K562 (cell line): ENCODE data around the gene FCER2. TPM values are rescaled to one million over a fixed set of nuclear protein-coding genes. Genes with fewer than 3 reads are reported as not detected.
A peak's percentile ranks its signal among the peaks of the same experiment; 100 is the strongest.

Source experiments
- ARID3A ChIP-seq: IDR thresholded peaks from 2 replicates; pipeline ENCODE4 v1.6.1; 2012; ENCODE audit warnings: low read depth, low read length, improper control_type of control experiment, borderline replicate concordance
- CC2D1A ChIP-seq: fragments of 450-650 bp; IDR thresholded peaks from 2 replicates; pipeline ENCODE4 v1.6.1; 2017; ENCODE audit warnings: mild to moderate bottlenecking
- CREB3L1 ChIP-seq: fragments of 450-650 bp; IDR thresholded peaks from 2 replicates; pipeline ENCODE4 v1.6.1; 2014; ENCODE audit warnings: low read depth, mild to moderate bottlenecking, moderate library complexity, borderline replicate concordance
- FIP1L1 ChIP-seq: fragments of 200-400 bp; formaldehyde crosslinking; IDR thresholded peaks from 2 replicates; pipeline ENCODE4 v1.6.1; 2018; ENCODE audit warnings: mild to moderate bottlenecking, low read depth, low read length; ENCODE audit not compliant: poor library complexity, severe bottlenecking
- HDAC1 ChIP-seq, 2 experiments: fragments of 450-650 bp; IDR thresholded peaks; 2 replicates each; pipeline ENCODE4 v1.6.1; 2016 to 2017; ENCODE audit warnings: inconsistent platforms in 1 of 2, mild to moderate bottlenecking in 1 of 2, moderate library complexity in 1 of 2
- KLF6 ChIP-seq: fragments of 250-450 bp; sonication (Bioruptor Pico); IDR thresholded peaks from 2 replicates; pipeline ENCODE4 v1.4.0; 2020; ENCODE audit warnings: mild to moderate bottlenecking, moderate library complexity, borderline replicate concordance
- MITF ChIP-seq: IDR thresholded peaks from 2 replicates; pipeline ENCODE4 v1.6.1; 2014; ENCODE audit warnings: antibody characterized with exemption
- NR4A1 ChIP-seq, 2 experiments: fragments of 250-450 bp in 1 of 2; fragments of 450-650 bp in 1 of 2; sonication (Bioruptor Pico) in 1 of 2; IDR thresholded peaks; 2 replicates each; pipeline versions ENCODE4 v1.4.0 to v1.6.1; 2016 to 2020; ENCODE audit warnings: mild to moderate bottlenecking in 2 of 2, missing compliant biosample characterization in 1 of 2, missing genetic modification characterization in 1 of 2, moderate library complexity in 1 of 2
- PRPF4 ChIP-seq: fragments of 200-400 bp; formaldehyde crosslinking; IDR thresholded peaks from one replicate; pipeline ENCODE4 v1.6.1; 2017; ENCODE audit warnings: low read length, low read depth, mild to moderate bottlenecking; ENCODE audit not compliant: insufficient read depth, poor library complexity, severe bottlenecking
- RBM25 ChIP-seq: fragments of 200-400 bp; formaldehyde crosslinking; IDR thresholded peaks from 2 replicates; pipeline ENCODE4 v1.6.1; 2018; ENCODE audit warnings: low read length, low read depth, moderate library complexity; ENCODE audit not compliant: severe bottlenecking
- SMC3 ChIP-seq: conservative IDR thresholded peaks from 2 replicates; pipeline ENCODE4 v1.6.1; 2011; ENCODE audit warnings: low read depth, low read length, improper control_type of control experiment; ENCODE audit not compliant: insufficient read depth
- UBTF ChIP-seq, 2 experiments: IDR thresholded peaks; 2 replicates each; pipeline ENCODE4 v1.6.1; 2012; ENCODE audit warnings: improper control_type of control experiment in 2 of 2, low read depth in 2 of 2, low read length in 2 of 2, borderline replicate concordance in 1 of 2
- ZBTB7A ChIP-seq: IDR thresholded peaks from 2 replicates; pipeline ENCODE4 v1.6.1; 2011; ENCODE audit warnings: low read depth, mild to moderate bottlenecking, low read length, moderate library complexity, borderline replicate concordance; ENCODE audit not compliant: control insufficient read depth
- ZFP36 ChIP-seq: fragments of 150-350 bp; IDR thresholded peaks from 2 replicates; pipeline ENCODE4 v1.6.1; 2018; ENCODE audit warnings: low read length, low read depth; ENCODE audit not compliant: partially characterized antibody
- ZNF253 ChIP-seq: fragments of 250-450 bp; sonication (Bioruptor Pico); conservative IDR thresholded peaks from 2 replicates; pipeline ENCODE4 v1.6.1; 2021; ENCODE audit warnings: mild to moderate bottlenecking
- ZNF655 ChIP-seq: fragments of 250-450 bp; sonication (Bioruptor Pico); IDR thresholded peaks from 2 replicates; pipeline ENCODE4 v1.5.0; 2021
- ZNF79 ChIP-seq: fragments of 250-450 bp; sonication (Bioruptor Pico); IDR thresholded peaks from 2 replicates; pipeline ENCODE4 v1.4.0; 2020; ENCODE audit warnings: low read depth, mild to moderate bottlenecking, moderate library complexity
- polyA plus RNA-seq, 8 experiments: library from polyadenylated mRNA; depleted of rRNA in 4 of 8; stranded (reverse) in 5 of 8; unstranded in 3 of 8; fragments of >200 nt; fragmentation: Nextera tagmentation in 2 of 8; fragmentation: Illumina TruSeq in 1 of 8; extraction: Ambion mirVana in 2 of 8; extraction: Trizol in 1 of 8; gene quantifications; 2 replicates each; pipeline versions ENCODE4 v1.2.1 to v1.2.3, GENCODE V29; 2011 to 2014; ENCODE audit warnings: inconsistent platforms in 1 of 8, missing spikeins in 1 of 8
- total RNA-seq, 7 experiments: library from RNA; depleted of rRNA in 6 of 7; stranded (reverse); fragments of >200 nt in 6 of 7; fragmentation: Illumina TruSeq in 2 of 7; extraction: Trizol in 2 of 7; gene quantifications; 2 replicates each; pipeline versions ENCODE4 v1.2.1 to v1.2.3, GENCODE V29; 2011 to 2021; ENCODE audit warnings: low replicate concordance in 1 of 7

The FCER2 gene
- total and polyA plus RNA-seq, 9 of the 15 experiments (the other 6 are each of a cell fraction or from before 2014, with no cell fraction given) = 0.11 TPM; not detected in 8

- TF ChIP-seq NR4A1 (CRISPR knock-in tag; IDR thresholded peaks at IDR 0.05) = 0 out of 2 replicates have a peak, but pooled peaks have one; percentile 58
- TF ChIP-seq NR4A1 (tag; IDR thresholded peaks at IDR 0.05) = no peak
- TF ChIP-seq ZBTB7A = peak; percentile 98
- TF ChIP-seq ZNF253 (CRISPR knock-in tag) = no peak
- no peak for TF ChIP-seq ARID3A
- peak in 1 of 2 experiments; percentile 11; a peak in 1 of 4 replicates for TF ChIP-seq HDAC1 (IDR thresholded peaks at IDR 0.05)
- no peak for TF ChIP-seq MITF
- no peak for TF ChIP-seq ZNF79
- TF ChIP-seq PRPF4 = no peak
- peak; percentile 91 for TF ChIP-seq CREB3L1
- TF ChIP-seq CC2D1A = no peak
- no peak for TF ChIP-seq KLF6 (CRISPR knock-in tag)
- TF ChIP-seq RBM25 = peak; percentile 60
- no peak for TF ChIP-seq ZNF655 (CRISPR knock-in tag)
- peak; percentile 90 for TF ChIP-seq FIP1L1
- peak; percentile 89 for TF ChIP-seq SMC3
- TF ChIP-seq UBTF (IDR thresholded peaks at IDR 0.05; ENCODE audit: borderline replicate concordance in 1 of 2, low read depth in 2 of 2, low read length in 2 of 2) = no peak
- no peak for TF ChIP-seq ZFP36
These were observed 21.2 kb downstream of the FCER2 start, which contains the start of gene TRAPPC5 (continued) for GRCh38 chr19:7680606-7681339.
